HG02973 (cell line): ENCODE results near the gene TDG.

Source experiments
- ATAC-seq: cut with Tn5 transposase; IDR thresholded peaks from one replicate; pipeline ENCODE4 v1.9.1; 2021; ENCODE audit warnings: moderate library complexity; ENCODE audit not compliant: unreplicated experiment

The TDG gene

GRCh38 chr12:103965590-103966504, at the start of gene TDG:
TDG (plus strand) TSS chr12:103965872; CDS start chr12:103966038, 166 bp downstream.
- ATAC-seq = peak; percentile 92

GRCh38 chr12:103917873-103918272, 47.8 kb upstream of the TDG start:
- ATAC-seq = no peak

- peak; percentile 45 for ATAC-seq
Observed at GRCh38 chr12:103924761-103925641, 40.7 kb upstream of the TDG start.

- ATAC-seq = no peak
Observed at GRCh38 chr12:103928682-103929045, 37.0 kb upstream of the TDG start.

GRCh38 chr12:103929046-103929783, 36.5 kb upstream of the TDG start:
- ATAC-seq = peak; percentile 16

GRCh38 chr12:103929784-103930033, 36.0 kb upstream of the TDG start:
- no peak for ATAC-seq

GRCh38 chr12:103930034-103930786, 35.5 kb upstream of the TDG start, which contains the start of gene HSP90B1:
HSP90B1 (plus strand) TSS chr12:103930410; CDS start chr12:103930516, 106 bp downstream.
- peak; percentile 47 for ATAC-seq

- ATAC-seq = no peak
Observed at GRCh38 chr12:103930787-103931735, 34.6 kb upstream of the TDG start.

GRCh38 chr12:103933237-103933636, 32.4 kb upstream of the TDG start:
- ATAC-seq = no peak

GRCh38 chr12:103936679-103937078, 29.0 kb upstream of the TDG start:
- ATAC-seq = no peak

- ATAC-seq = no peak
Observed at GRCh38 chr12:103944964-103945363, 20.7 kb upstream of the TDG start.

- ATAC-seq = no peak
Observed at GRCh38 chr12:103947871-103948555, 17.7 kb upstream of the TDG start.

GRCh38 chr12:103948746-103949406, 16.8 kb upstream of the TDG start:
- no peak for ATAC-seq

- ATAC-seq = no peak
Observed at GRCh38 chr12:103952497-103952896, 13.2 kb upstream of the TDG start.

GRCh38 chr12:103955811-103956508, 9.7 kb upstream of the TDG start:
- ATAC-seq = no peak

- ATAC-seq = peak; percentile 21
Observed at GRCh38 chr12:103956509-103957027, 9.1 kb upstream of the TDG start.

- no peak for ATAC-seq
Observed at GRCh38 chr12:103957865-103958388, 7.7 kb upstream of the TDG start.
